Ovary (tissue), 9 donors: ENCODE measurements around the gene P4HA2. TPM values are rescaled to one million over a fixed set of nuclear protein-coding genes. Genes with fewer than 3 reads are reported as not detected.

Source experiments
- DNase-seq, 5 donors: peaks; one replicate each; pipeline ENCODE4 v3.0.0-alpha.2; 2019 to 2020
- H3K27ac ChIP-seq, 2 donors: fragments of 200-600 bp; one replicate each; pipeline versions ENCODE4 v1.5.1 to v1.8.0; 2019 to 2022
- H3K27me3 ChIP-seq: fragments of 200-600 bp; one replicate; pipeline ENCODE4 v1.8.0; 2022
- H3K36me3 ChIP-seq: fragments of 200-600 bp; sonication (generic); one replicate; pipeline ENCODE4 v1.5.1; 2019
- H3K4me1 ChIP-seq: one replicate; pipeline ENCODE4 v1.8.1; 2013; ENCODE audit warnings: mild to moderate bottlenecking, moderate library complexity; ENCODE audit not compliant: insufficient read depth
- H3K4me3 ChIP-seq: fragments of 200-600 bp; sonication (generic); one replicate; pipeline ENCODE4 v1.5.1; 2017
- H3K9me3 ChIP-seq, 2 donors: fragments of 200-600 bp in 1 of 2; sonication (generic) in 1 of 2; one replicate each; pipeline versions ENCODE4 v1.5.1 to v1.8.1; 2013 to 2019; ENCODE audit warnings: mild to moderate bottlenecking in 1 of 2, moderate library complexity in 1 of 2
- EP300 ChIP-seq: sonication (generic); formaldehyde crosslinking; IDR thresholded peaks from one replicate; pipeline ENCODE4 v1.6.1; 2017; ENCODE audit warnings: antibody characterized with exemption
- POLR2A ChIP-seq: fragments of 450-650 bp; IDR thresholded peaks from one replicate; pipeline ENCODE4 v1.6.1; 2017; ENCODE audit warnings: antibody characterized with exemption, mild to moderate bottlenecking, moderate library complexity
- WGBS, 3 donors: extraction: QIAGEN DNeasy Blood & Tissue Kit in 1 of 3; methylation state at CpG; one replicate each; pipeline versions ENCODE4 v1.1.5 to v1.1.7; 2013 to 2017; 5-methylcytosine and 5-hydroxymethylcytosine counted together
- intact Hi-C, 4 donors: fragments of 100-400 bp; cut with DNase I; formaldehyde crosslinking; loops; one replicate each; pipeline versions ENCODE4 v1.11.0 to v1.15.1; 2022 to 2023
- polyA plus RNA-seq, 2 donors: library from polyadenylated mRNA; stranded (reverse); fragments of 200-250 nt in 1 of 2; fragments of 350-450 nt in 1 of 2; fragmentation: Illumina TruSeq in 1 of 2; extraction: RNeasy Lipid Tissue Mini Kit (QIAGEN cat#74804) in 1 of 2; gene quantifications; one replicate each; pipeline ENCODE4 v1.2.3, GENCODE V29; 2013 to 2014
- total RNA-seq, 7 donors: library from RNA; depleted of rRNA in 2 of 7; stranded (reverse); fragments of >200 nt in 2 of 7; fragmentation: NEBNext Ultra II Directional in 3 of 7; extraction: Animal tissue kit (Norgen Biotek cat#: 25700) in 3 of 7; gene quantifications; one replicate each; pipeline versions ENCODE4 v1.1.0 to v1.2.4, GENCODE V29; 2016 to 2023
- TF ChIP-seq, protein P1 (sequence below), 3 donors: fragments of 450-650 bp in 2 of 3; fragments of 200-600 bp in 1 of 3; IDR thresholded peaks; one replicate each; pipeline versions ENCODE4 v1.5.1 to v1.8.0; 2016 to 2022; ENCODE audit warnings: antibody characterized with exemption in 3 of 3, mild to moderate bottlenecking in 1 of 3
- donor health status: DM: no; HTN: no; CAD: no; lungs with moderate emphysema.
- donor health status: DM: no; HTN: no; CAD: no.
- donor health status: Bipolar disorder and iron deficiency.
- donor health status: DM: yes; HTN: yes; CAD: no.
- donor health status: DM: no; HTN: no; CAD: no.
- donor health status: DM: yes; HTN: yes; CAD: no.

P4HA2 gene
- total and polyA plus RNA-seq, 9 donors, result 3.9 to 36.9 (median 15.4) TPM

DNA sequence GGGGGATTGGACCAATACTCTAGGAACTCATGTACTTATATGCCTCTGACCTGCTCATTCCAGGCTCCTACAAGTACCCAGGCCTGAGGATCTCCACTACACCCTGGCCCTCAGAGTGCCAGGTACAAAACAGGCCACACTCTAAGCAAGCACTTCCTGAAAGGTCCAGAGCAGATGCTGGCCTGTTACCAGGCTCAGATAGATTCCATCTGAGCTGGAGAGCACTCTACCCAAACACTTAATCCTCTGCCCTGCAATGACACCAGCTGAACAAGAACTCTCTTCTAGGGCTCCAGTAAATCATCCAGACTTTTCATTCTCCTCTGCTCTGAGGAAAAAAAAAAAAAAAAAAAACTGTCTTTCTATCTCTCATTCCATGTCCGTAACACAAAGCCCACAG, 2.9 kb downstream of the P4HA2 start:
- intact Hi-C loops, result loop anchor here in 1 of 4 donors (10.0 kb wide), 1 partner anchor 70 kb away; the partner anchor contains the start of gene SLC22A4
- WGBS, 3 donors, result 37 to 43% (median 41%) methylated on average over 1 of the region's 1 CpG
- Histone ChIP-seq H3K27me3 (no peaks in the 10 kb centered on the region), H3K4me3 (no peak overlapping the region), H3K9me3 (no peaks in the 10 kb centered on the region), H3K4me1 (peaks cover 10% of the 10 kb centered on the region), H3K36me3 (no peaks in the 10 kb centered on the region), H3K27ac (no peak overlapping the region)
- TF ChIP-seq, protein P1, sequence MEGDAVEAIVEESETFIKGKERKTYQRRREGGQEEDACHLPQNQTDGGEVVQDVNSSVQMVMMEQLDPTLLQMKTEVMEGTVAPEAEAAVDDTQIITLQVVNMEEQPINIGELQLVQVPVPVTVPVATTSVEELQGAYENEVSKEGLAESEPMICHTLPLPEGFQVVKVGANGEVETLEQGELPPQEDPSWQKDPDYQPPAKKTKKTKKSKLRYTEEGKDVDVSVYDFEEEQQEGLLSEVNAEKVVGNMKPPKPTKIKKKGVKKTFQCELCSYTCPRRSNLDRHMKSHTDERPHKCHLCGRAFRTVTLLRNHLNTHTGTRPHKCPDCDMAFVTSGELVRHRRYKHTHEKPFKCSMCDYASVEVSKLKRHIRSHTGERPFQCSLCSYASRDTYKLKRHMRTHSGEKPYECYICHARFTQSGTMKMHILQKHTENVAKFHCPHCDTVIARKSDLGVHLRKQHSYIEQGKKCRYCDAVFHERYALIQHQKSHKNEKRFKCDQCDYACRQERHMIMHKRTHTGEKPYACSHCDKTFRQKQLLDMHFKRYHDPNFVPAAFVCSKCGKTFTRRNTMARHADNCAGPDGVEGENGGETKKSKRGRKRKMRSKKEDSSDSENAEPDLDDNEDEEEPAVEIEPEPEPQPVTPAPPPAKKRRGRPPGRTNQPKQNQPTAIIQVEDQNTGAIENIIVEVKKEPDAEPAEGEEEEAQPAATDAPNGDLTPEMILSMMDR (IDR thresholded peaks at IDR 0.05), result no peak
- TF ChIP-seq POLR2A (no peak), EP300 (no peak)
- no peak for DNase-seq

DNA sequence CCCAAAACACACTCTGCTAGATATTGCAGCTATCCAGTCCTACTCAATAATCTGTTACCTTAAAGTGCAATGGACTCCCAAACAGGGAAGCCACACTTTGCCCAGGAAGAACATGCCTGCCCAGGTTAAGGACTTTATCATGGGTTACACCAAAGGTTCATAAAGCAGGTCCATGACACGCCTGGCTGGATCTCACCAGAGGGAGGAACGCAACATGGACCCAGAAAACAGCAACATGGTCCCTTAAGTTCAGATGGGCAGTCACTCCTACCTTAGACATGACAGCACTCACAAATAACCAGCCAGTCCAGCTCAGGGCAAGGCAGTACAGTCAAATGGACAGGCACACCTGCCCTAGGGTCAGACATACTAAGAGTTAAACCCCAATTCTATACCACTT, 3.8 kb downstream of the P4HA2 start:
- H3K27ac ChIP-seq, result no peak overlapping the region
- intact Hi-C loops, result loop anchor here in 1 of 4 donors (10.0 kb wide), 1 partner anchor 71 kb away; the partner anchor contains the start of gene SLC22A4
- no peak for DNase-seq
- no peaks in the 10 kb centered on the region for H3K36me3 ChIP-seq
- no peak for TF ChIP-seq POLR2A
- TF ChIP-seq EP300, result no peak
- TF ChIP-seq, protein P1 (IDR thresholded peaks at IDR 0.05), result no peak
- 94 to 100% (median 96%) methylated on average over 2 of the region's 2 CpGs for WGBS, 3 donors
- peaks cover 10% of the 10 kb centered on the region for H3K4me1 ChIP-seq
- no peaks in the 10 kb centered on the region for H3K27me3 ChIP-seq
- no peak overlapping the region for H3K4me3 ChIP-seq
- no peaks in the 10 kb centered on the region for H3K9me3 ChIP-seq

DNA sequence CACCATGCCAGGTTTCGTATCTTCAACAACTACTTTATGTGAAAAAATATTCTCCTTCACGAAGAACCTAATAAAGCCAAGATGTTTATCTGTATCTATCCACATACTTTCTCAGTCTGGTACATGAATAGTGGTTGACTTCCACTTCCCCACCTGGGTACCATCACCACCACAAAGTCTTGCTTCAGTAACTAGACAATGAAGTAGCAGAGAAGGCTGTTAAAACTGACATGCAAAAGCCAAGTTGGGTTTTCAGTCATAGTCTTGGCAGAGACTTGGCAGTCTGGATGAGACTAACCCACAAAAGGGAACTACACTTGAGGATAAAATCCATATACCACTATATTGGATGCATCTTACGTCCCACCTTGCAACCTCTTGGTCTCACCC, 5.0 kb downstream of the P4HA2 start:
- intact Hi-C loops, result loop anchor here in 1 of 4 donors (10.0 kb wide), 1 partner anchor 72 kb away; the partner anchor contains the start of gene SLC22A4
- H3K36me3 ChIP-seq, result no peaks in the 10 kb centered on the region
- no peaks in the 10 kb centered on the region for H3K9me3 ChIP-seq
- TF ChIP-seq EP300, result no peak
- TF ChIP-seq POLR2A, result no peak
- TF ChIP-seq, protein P1 (IDR thresholded peaks at IDR 0.05), result no peak
- no peak for DNase-seq
- H3K4me3 ChIP-seq, result no peak overlapping the region
- H3K4me1 ChIP-seq, result peaks cover 10% of the 10 kb centered on the region
- H3K27me3 ChIP-seq, result no peaks in the 10 kb centered on the region
- WGBS, 3 donors, result 92 to 98% (median 93%) methylated on average over 3 of the region's 3 CpGs
- H3K27ac ChIP-seq, result no peak overlapping the region

DNA sequence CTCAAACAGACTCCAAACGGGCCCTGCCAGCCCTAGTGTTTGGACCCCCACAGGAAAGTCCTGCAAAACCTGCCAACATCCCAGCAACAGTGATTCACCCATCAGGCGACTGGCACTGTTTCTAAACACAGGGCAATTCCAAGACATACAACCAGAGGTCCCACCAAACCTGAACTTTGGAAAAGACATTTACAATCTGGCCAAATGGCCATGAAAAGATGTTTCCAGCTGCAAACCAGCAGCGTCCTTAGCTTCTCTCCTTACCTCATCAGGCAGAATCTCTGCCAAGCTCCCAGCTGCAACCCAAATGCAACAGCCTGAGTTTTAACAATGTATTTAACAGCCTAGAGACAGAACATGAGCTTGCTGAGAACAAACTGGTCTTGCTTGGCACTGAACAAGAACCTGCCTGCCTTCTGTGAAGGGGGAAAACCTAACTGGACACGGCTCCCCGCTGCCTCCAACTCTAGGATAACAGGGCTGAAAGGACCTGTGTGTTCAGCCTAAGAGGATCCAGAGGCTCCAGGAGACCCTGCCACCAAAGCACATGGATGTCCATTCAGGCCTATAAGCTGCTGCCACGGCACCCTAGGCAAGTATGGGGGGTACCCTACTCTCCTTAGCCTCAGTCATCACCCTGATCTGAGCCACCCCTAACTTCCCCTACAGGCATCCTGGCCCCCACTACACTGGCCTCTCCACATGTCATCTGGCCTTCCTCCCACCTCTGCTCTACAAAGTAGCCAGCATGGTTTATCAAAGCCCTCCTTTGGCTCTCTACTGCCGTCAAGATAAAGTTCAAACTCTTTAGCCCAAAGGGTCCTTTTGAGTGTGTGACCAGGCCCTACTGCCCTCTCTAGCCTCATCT, 5.6 kb downstream of the P4HA2 start:
- Histone ChIP-seq H3K27me3 (no peaks in the 10 kb centered on the region), H3K36me3 (no peaks in the 10 kb centered on the region), H3K27ac (no peak overlapping the region), H3K9me3 (no peaks in the 10 kb centered on the region), H3K4me1 (peaks cover 10% of the 10 kb centered on the region), H3K4me3 (no peak overlapping the region)
- intact Hi-C loops, result loop anchor here in 1 of 4 donors (10.0 kb wide), 1 partner anchor 73 kb away; the partner anchor contains the start of gene SLC22A4
- DNase-seq, result peak; percentile 67 to 80 (median 72)
- 20 to 22% (median 22%) methylated on average over 7 of the region's 7 CpGs for WGBS, 3 donors
- TF ChIP-seq POLR2A, result no peak
- TF ChIP-seq EP300, result no peak
- TF ChIP-seq, protein P1 (IDR thresholded peaks at IDR 0.05), result no peak
